Endometrial microvascular endothelial cells (primary cell): ENCODE data around the gene CCDC18. TPM values are rescaled to one million over a fixed set of nuclear protein-coding genes. Genes with fewer than 3 reads are reported as not detected.
"Not testable (repeated sequence)": the region's sequence is repeated elsewhere in the genome, so short reads cannot be mapped to it uniquely, and the experiment has no call there.

Experiments
- in situ Hi-C: cut with HindIII; loops from 2 replicates; pipeline ENCODE4 v1.10.0; 2017; ENCODE audit warnings: low sequenced_read_pairs, low pct_unique_long_range_greater_than_20kb; ENCODE audit errors: inconsistent ontology term
- total RNA-seq: library from RNA; depleted of rRNA; stranded (reverse); fragments of >200 nt; gene quantifications from one replicate; pipeline ENCODE4 v1.2.3, GENCODE V29; 2015; ENCODE audit errors: inconsistent ontology term

CCDC18 gene
- 4.4 TPM for total RNA-seq

DNA sequence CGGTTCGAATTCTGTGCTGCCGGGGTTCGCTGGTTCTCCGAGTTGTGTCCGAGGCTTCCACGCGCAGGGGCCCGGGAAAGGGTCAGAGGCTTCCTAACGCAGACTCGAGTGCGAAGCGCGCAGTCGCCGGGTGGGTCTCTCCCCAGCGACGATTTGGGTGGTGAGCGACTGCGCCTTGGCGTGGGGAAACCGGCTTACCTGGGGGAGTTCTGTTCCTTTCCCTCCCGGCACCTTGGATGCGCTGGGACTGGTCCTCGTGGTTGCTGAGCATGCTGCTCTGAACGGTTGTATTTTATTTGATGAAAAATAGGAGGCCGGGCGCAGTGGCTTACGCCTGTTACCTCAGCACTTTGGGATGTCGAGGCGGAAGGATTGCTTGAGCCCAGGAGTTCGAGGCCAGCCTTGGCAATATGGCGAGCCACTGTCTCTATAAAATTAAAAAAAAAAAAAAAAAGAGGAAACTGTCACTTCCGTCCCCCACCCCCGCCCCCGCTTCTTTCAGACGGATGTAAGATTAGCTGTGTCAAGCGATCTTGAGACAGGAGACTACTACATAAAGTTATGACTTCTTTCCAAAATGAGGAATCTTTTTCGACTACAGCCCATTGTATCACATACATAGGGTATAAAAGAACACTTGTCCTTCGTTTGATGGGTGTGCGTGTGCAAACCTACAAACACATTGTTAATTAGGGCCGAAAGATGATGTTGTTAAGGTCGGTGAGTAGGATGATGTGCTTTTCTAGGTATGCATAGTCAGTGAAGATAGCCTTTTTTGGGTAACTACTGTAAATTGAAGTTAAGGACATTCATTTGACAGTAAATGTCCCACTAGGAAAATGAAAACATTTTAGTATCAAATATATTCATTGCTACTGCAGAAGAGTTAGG, at the start of gene CCDC18:
CCDC18 (plus strand) TSS at position 2 of the 891 bp plus-strand sequence. CDS start 2,638 bp downstream, outside the sequence.
- in situ Hi-C loops, result no loop called here

DNA sequence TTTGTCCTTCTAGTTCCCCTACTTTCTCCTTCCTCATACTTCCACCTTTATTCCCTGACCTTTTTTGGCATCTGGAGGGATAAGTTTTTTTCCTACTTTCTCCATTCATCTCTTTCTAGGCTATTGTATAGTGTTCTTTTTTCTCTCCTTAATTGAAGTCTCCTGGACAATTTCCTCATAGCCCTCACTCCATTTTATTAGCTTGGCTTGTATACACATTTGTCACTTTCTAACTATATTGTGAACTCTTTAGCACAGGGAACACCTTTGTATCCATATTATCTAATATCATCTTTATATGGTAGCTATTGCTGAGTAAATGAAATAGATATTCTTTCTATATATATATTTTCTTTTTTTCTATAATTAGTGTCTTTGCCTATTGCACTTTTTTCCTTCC, 47.9 kb upstream of the CCDC18 start:
- in situ Hi-C loops, result no loop called here

- in situ Hi-C loops, result no loop called here
Observed at GRCh38 chr1:93136445-93136844, 44.1 kb upstream of the CCDC18 start.

- in situ Hi-C loops, result no loop called here
Observed at GRCh38 chr1:93137604-93138292, 42.8 kb upstream of the CCDC18 start.

DNA sequence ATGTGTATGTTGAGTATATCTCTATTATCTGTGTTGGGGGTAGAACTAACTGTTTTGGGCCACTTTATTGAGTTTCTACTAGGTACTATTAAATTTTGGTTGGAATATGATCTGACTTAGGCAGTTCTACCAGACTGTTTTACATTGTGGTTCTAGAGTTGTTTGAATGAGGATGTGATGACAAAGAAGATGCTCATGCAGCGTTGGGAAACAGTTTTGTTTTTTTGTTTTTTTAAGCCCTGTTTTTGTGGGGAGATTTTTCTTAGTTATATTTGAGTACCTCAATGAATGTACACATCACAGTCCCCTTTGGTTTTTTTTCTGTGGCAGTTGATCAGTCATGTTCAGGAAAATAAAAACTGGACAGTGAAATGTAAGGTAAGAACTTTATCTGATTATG, 40.4 kb upstream of the CCDC18 start:
- in situ Hi-C loops, result no loop called here

- in situ Hi-C loops, result no loop called here
Observed at GRCh38 chr1:93142161-93142560, 38.4 kb upstream of the CCDC18 start.

DNA sequence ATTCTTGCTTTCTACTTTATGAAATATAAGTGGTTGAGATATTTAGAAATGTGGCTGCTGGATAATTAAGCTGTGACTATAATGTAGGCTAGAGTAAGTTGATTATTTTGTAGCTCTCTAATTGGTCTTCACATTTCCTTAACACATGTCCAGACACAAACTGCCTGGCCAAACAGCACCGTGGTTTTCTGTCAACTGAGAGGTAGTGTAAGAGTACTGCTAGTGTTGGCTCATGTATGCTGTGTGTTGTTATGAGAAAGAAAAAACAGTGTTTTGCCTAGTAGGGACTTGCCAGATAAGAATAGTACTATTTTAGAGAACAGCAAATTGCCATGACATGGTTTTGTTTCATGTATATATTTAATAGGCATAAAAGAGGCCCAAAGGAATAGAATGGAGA, 37.4 kb upstream of the CCDC18 start:
- in situ Hi-C loops, result no loop called here

- in situ Hi-C loops, result no loop called here
Observed at GRCh38 chr1:93143769-93144168, 36.8 kb upstream of the CCDC18 start.

- in situ Hi-C loops, result no loop called here
Observed at GRCh38 chr1:93148001-93148400, 32.5 kb upstream of the CCDC18 start.

DNA sequence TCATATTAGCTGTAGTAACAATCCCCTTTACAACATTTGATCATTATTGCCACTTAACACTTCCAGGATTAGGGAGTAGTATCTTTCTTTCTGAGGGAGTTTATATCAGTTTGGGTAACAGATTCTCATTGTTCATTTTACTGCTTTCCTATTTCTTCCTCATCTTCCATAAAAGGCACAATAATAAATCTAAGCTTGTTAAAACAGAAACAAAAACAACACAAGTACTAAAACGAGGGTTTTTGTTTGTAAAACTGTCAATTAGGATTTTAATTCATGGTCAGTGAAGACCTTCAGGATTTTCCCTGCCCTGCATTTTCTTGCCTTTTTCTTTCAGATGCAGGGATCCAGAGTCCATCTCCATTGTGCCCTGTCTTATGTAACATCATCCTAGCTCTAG, 29.8 kb upstream of the CCDC18 start:
- in situ Hi-C loops, result no loop called here

- in situ Hi-C loops, result no loop called here
Observed at GRCh38 chr1:93151474-93151873, 29.1 kb upstream of the CCDC18 start.

DNA sequence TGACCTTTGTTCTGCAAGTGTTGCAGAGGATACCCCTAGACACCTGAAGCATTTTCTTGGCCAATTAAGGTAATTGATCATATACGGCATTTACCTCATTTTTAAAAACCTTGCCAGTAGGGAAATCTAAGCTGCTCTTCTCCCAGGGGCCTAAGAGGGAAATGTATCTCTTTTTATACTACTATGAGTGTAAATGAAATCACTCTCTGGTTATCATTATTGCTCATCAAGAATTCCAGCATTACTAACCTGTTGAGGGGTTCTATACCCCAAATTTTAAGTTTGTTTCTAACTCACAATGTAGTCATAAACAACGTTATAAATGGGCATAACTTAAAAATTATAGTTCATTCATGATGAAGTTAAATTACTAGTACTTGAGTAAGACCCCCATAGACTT, 27.7 kb upstream of the CCDC18 start:
- in situ Hi-C loops, result no loop called here

DNA sequence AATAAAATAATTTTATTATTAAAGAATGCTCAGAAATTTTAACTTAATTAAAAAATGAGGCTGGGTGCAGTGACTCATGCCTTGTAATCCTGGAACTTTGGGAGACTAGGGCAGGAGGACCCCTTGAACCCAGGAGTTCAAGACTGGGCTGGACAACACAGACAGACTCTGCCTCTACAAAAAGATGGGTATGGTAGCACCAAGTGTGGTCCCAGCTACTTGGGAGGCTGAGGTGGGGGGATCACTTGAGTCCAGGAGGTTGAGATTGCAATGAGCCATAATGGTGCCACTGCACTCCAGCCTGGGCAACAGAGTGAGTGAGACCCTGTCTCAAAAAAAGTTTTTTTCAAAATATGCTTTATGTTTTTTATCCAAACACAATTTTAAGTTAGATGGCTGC, 25.6 kb upstream of the CCDC18 start:
- in situ Hi-C loops, result no loop called here

DNA sequence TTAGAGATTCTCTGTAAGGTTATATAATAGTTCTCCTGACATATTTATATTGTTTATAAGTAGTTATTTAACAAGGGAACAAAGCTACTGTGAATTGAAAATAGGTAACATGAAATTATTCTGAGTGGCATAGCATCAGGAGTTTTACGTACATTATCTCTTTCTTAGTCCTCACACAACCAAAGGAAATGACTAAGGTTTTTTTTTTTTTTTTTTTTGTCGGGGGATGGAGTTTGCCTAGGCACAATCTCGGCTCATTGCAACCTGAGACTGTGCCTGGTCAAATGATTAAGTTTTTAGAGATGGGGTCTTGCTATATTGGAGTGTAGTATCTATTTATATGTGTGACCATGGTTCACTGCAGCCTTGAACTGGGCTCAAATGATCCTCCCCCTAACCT, 25.2 kb upstream of the CCDC18 start:
- in situ Hi-C loops, result no loop called here

DNA sequence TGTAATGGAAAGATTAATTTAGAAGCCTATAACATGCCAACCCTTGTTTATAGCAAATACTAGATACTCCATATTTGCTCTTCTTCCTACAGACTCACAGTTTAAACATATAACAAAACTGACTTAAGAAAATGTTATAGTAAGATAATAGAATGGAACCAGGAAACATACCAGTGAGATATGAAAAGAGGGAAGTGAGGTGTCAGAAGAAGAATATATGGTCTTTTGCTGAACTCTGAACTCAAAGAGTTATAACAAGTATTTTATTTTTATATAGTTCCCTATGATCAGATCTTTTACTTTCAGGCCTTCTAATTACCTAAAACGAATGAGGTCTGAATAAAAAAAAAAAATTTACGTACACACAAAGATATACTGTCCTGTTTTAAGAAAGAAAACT, 21.2 kb upstream of the CCDC18 start:
- in situ Hi-C loops, result no loop called here

- in situ Hi-C loops, result not testable (repeated sequence)
Observed at GRCh38 chr1:93163314-93163713, 17.2 kb upstream of the CCDC18 start.

DNA sequence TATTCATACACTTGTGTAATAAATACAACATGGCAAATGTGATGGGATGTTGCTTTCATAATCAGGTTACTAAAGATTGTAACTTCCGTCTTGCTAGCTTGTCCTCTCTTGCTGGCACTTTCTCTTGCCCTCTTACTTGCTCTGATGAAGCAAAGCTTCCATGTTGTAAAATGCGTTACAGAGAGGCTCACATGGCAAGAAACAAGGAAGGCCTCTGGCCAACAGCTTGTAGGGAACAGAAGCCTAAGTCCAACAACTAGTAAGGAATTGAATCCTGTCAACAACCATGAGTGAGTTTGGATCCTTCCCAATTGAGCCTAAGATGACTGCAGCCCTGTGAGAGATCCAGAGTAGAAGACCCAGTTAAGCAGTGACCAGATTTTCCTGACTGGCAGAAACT, 15.7 kb upstream of the CCDC18 start:
- in situ Hi-C loops, result no loop called here

DNA sequence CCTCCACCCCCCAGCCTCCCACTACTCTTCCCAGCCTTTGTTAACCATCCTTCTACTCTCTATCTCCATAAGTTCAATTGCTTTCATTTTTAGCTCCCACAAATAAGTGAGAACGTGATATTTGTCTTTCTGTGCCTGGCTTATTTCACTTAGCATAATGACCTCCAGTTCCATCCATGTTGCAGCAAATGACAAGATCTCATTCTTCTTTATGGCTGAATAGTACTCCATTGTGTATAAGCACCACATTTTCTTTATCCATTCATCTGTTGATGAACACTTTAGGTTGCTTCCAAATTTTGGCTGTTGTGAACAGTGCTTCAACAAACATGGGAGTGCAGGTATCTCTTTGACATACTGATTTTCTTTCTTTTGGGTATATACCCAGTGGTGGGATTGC, 14.6 kb upstream of the CCDC18 start:
- in situ Hi-C loops, result not testable (repeated sequence)

- in situ Hi-C loops, result no loop called here
Observed at GRCh38 chr1:93167006-93167405, 13.5 kb upstream of the CCDC18 start.

- in situ Hi-C loops, result not testable (repeated sequence)
Observed at GRCh38 chr1:93170141-93170678, 10.3 kb upstream of the CCDC18 start.
